ENCODE results near the gene IGSF21. TPM values are rescaled to one million over a fixed set of nuclear protein-coding genes. Genes with fewer than 3 reads are reported as not detected.

The IGSF21 gene
- total RNA-seq, 2 experiments from 2014 or later: not detected

DNA sequence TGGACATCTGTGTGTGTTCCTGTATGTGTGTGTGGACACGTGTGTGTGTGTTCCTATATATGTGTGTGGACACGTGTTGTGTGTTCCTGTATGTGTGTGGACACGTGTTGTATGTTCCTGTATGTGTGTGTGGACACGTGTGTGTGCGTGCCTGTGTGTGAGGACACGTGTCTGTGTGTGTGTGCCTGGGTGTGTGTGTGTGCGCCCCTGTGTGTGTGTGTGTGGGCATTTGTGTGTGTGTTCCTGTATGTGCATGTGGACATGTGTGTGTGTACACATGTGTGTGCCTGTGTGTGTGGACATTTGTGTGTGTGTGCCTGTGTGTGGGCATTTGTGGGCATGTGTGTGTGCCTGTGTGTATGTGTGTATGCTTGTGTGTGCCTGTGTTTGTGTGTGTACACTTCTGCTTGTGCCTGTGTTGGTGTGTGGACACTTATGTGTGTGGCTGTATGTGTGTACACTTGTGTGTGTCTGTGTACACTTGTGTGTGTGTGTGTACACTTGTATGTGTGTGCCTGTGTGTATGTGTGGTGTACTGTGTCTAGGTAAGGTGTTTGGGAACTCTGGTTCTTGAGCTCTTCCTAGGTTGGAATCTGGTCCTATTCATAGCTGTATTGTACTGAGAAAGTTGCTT is 3.7 kb upstream of the IGSF21 start:
- no peak for DNase-seq
- H3K4me1 Mint-ChIP-seq: peaks cover 6% of the 10 kb centered on the region
- H3K4me3 Mint-ChIP-seq: no peak overlapping the region
- no peaks in the 10 kb centered on the region for H3K9me3 Mint-ChIP-seq
- ChIA-PET POLR2A (no interaction called here), CTCF (no interaction called here)
- no peak overlapping the region for H3K27ac Mint-ChIP-seq
- H3K36me3 Mint-ChIP-seq (ENCODE audit: low read depth): no peaks in the 10 kb centered on the region
- peaks cover 33% of the 10 kb centered on the region for H3K27me3 Mint-ChIP-seq

DNA sequence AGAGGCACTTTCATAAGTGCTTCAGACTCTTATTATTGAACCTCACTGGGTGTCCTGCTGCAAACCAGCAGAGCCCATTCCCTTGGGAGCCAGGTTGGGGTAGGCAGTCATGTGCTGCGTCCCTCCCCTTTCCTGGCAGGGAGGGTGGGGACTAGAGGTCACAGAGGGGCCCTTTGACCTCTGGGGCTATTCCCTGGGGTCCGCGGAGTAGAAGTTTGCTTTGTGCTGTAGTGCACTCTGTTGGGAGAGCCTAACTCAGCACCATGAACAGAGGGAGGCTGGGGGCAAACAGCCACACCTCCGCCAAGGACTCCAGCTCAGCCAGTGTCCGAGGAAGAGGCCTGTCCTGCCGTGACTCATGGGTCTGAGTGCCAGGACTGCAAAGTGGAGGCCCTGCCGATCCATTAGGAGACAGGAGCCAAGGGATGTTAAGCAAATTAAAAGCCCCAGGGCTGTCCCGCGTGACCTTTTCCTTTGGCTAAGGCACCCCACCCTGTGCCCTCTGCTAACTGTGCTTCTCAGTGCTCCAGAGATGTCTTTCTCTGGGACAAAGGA is 3.0 kb upstream of the IGSF21 start:
- H3K4me1 Mint-ChIP-seq: peaks cover 6% of the 10 kb centered on the region
- CTCF ChIA-PET: no interaction called here
- no peak overlapping the region for H3K4me3 Mint-ChIP-seq
- no peaks in the 10 kb centered on the region for H3K36me3 Mint-ChIP-seq (ENCODE audit: low read depth)
- no peak overlapping the region for H3K27ac Mint-ChIP-seq
- POLR2A ChIA-PET: no interaction called here
- H3K9me3 Mint-ChIP-seq: no peaks in the 10 kb centered on the region
- peaks cover 38% of the 10 kb centered on the region for H3K27me3 Mint-ChIP-seq
- no peak for DNase-seq

GRCh38 chr1:18105196-18105595 is 2.4 kb upstream of the IGSF21 start:
- ChIA-PET CTCF (no interaction called here), POLR2A (no interaction called here)
- peaks cover 9% of the 10 kb centered on the region for H3K4me1 Mint-ChIP-seq
- no peak overlapping the region for H3K4me3 Mint-ChIP-seq
- no peak for DNase-seq
- no peak overlapping the region for H3K27ac Mint-ChIP-seq
- no peaks in the 10 kb centered on the region for H3K9me3 Mint-ChIP-seq
- H3K27me3 Mint-ChIP-seq: peaks cover 42% of the 10 kb centered on the region
- no peaks in the 10 kb centered on the region for H3K36me3 Mint-ChIP-seq (ENCODE audit: low read depth)

DNA sequence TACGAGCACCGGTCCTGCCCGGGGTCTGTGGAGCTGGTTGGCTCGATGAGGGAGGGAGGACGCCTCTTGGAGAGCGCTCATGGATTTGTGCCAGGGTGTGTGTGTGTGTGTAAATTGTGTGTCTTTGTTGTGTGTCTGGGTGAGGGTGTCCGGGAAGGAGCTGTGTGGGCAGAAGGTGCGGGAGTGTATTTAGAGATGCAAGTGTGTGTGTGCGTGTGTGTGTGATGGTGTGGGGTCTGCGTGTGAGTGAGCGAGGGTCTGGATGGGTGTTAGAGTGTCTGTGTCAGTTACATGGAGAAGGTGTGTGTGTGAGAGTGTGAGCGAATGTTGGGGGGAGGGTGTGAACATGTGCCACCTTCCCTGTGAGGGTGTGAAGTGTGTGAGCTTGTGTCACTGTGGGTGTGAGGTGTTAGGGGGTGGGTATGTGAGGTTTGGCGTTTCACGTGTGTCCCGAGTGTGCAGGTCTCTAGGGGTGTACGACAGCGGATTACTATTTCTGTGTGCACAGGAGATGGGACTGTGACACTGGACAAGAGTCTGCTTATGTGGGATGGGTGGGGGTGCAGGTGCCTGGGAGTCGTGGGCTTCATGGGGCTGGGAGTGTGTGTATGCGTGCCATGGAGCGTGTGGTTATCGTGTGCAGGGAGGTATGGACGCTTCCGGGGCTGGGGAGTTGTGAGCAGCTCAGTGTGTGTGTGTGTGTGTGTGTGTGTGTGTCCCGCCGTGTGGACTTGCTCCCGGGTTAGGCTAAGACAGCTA is 880 bp downstream of the IGSF21 start:
- Mint-ChIP-seq H3K27me3 (peaks cover 67% of the 10 kb centered on the region), H3K36me3 (ENCODE audit: low read depth) (no peaks in the 10 kb centered on the region), H3K4me3 (no peak overlapping the region), H3K27ac (peak overlapping the region; percentile 22), H3K9me3 (no peaks in the 10 kb centered on the region), H3K4me1 (peaks cover 9% of the 10 kb centered on the region)
- no peak for DNase-seq
- CTCF ChIA-PET: no interaction called here
- POLR2A ChIA-PET: no interaction called here

- Mint-ChIP-seq H3K27ac (no peak overlapping the region), H3K4me1 (peaks cover 9% of the 10 kb centered on the region), H3K4me3 (no peak overlapping the region), H3K27me3 (peaks cover 64% of the 10 kb centered on the region), H3K9me3 (no peaks in the 10 kb centered on the region), H3K36me3 (ENCODE audit: low read depth) (no peaks in the 10 kb centered on the region)
- ChIA-PET CTCF (no interaction called here), POLR2A (no interaction called here)
- no peak for DNase-seq
Observed at GRCh38 chr1:18109058-18109755, 1.6 kb downstream of the IGSF21 start.

DNA sequence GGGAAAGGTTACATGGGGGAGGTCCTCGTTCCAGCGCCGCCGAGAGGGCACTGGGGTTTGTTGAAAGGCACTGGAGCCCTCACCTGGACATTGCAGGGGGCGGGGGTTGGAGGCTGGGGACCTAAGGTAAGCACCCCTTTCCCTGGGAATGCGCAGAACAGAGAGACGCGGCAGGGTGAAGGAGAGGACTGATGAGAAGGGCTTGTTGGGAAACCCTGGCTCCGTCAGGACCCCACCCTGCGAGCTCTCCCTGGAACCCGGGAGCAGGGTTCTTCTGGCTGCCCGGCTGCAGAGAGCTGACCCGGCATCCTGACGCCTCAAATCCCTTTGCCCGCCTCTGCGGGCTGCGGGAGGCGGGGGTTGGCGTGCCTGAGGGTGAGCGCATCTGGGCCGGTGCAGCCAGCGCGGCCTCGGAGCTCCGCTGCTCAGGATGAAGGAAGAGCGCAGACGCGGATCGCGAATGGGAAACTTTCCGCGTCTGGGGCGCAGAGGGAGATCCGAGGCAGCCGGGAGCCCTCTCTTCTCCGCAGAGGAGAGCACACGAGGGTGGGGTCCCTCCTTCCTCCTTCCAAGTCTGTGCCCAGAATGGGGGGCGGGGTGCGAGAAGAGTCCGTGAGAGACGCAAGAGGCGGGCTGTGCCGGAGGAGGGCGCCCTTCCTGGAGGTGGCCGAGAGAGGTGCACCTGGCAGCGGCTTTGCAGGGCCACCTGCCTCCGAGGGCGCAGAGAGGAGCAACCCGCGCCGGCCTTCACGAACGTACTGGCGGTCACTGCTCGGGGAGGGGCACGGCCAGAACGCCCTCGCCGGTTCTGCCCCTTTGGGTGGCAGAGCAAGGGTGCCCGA is 2.4 kb downstream of the IGSF21 start:
- ChIA-PET POLR2A (interaction anchor here (0.6 kb wide), 1 partner anchor 100 kb away, joined by 3 read pairs; no protein-coding TSS in a partner anchor), CTCF (no interaction called here)
- H3K27me3 Mint-ChIP-seq: peaks cover 66% of the 10 kb centered on the region
- no peaks in the 10 kb centered on the region for H3K36me3 Mint-ChIP-seq (ENCODE audit: low read depth)
- H3K9me3 Mint-ChIP-seq: no peaks in the 10 kb centered on the region
- DNase-seq: no peak
- peak overlapping the region; percentile 16 for H3K4me3 Mint-ChIP-seq
- H3K27ac Mint-ChIP-seq: no peak overlapping the region
- H3K4me1 Mint-ChIP-seq: peaks cover 9% of the 10 kb centered on the region

DNA sequence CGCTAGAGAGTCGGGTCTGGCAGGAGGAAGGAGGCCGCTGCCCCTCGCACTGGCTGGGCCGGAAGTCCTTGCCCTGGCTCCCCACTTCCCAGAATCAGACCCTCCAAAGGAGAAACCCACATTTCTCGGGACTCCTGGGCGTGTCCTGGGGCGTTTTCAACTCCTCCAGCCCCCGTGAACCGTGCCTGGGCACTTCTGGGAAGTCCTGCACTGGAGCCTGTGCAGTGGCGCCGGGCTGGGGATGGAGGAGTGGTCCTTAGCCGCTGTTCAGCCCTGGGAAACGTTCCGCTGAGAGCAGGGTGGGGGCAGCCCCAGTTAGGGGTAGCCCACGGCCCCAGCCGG is 3.0 kb downstream of the IGSF21 start:
- H3K4me3 Mint-ChIP-seq: no peak overlapping the region

DNA sequence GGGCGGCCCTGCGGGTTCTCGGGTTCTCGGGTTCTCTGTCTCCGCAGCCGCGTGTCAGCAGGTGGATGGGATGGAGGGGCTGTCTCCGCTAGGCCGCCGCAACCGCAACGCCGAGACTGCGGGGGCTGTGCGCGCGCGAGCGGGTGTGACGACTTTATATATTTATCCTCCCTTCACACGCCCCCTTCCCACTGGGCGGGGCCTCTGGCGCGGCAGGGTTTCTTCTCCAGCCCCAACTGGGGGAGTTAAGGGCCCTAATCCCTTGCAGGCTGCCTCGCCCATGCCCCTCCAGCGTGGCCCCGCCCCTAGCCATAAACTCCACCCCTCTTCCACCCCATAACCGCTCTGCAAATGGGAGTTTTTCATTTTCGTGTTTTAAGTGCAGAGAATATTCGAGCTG is 3.4 kb downstream of the IGSF21 start:
- peaks cover 9% of the 10 kb centered on the region for H3K4me1 Mint-ChIP-seq
- H3K27me3 Mint-ChIP-seq: peaks cover 64% of the 10 kb centered on the region
- ChIA-PET CTCF (no interaction called here), POLR2A (no interaction called here)
- DNase-seq: no peak
- H3K27ac Mint-ChIP-seq: no peak overlapping the region
- H3K9me3 Mint-ChIP-seq: no peaks in the 10 kb centered on the region
- H3K4me3 Mint-ChIP-seq: no peak overlapping the region
- no peaks in the 10 kb centered on the region for H3K36me3 Mint-ChIP-seq (ENCODE audit: low read depth)

More for the DNA sequence above, 3.0 kb downstream of the IGSF21 start:
- H3K27me3 Mint-ChIP-seq: peaks cover 66% of the 10 kb centered on the region
- DNase-seq: no peak
- H3K27ac Mint-ChIP-seq: no peak overlapping the region
- CTCF ChIA-PET: no interaction called here
- H3K9me3 Mint-ChIP-seq: no peaks in the 10 kb centered on the region
- POLR2A ChIA-PET: interaction anchor here (0.6 kb wide), 1 partner anchor 100 kb away, joined by 3 read pairs; no protein-coding TSS in a partner anchor
- H3K36me3 Mint-ChIP-seq (ENCODE audit: low read depth): no peaks in the 10 kb centered on the region
- peaks cover 9% of the 10 kb centered on the region for H3K4me1 Mint-ChIP-seq

GRCh38 chr1:18111605-18112297 is 4.2 kb downstream of the IGSF21 start:
- peaks cover 60% of the 10 kb centered on the region for H3K27me3 Mint-ChIP-seq
- peaks cover 9% of the 10 kb centered on the region for H3K4me1 Mint-ChIP-seq
- CTCF ChIA-PET: interaction anchor here (1.6 kb wide), 1 partner anchor 12 kb away, joined by 3 read pairs; no protein-coding TSS in a partner anchor

GRCh38 chr1:18112611-18113010 is 5.0 kb downstream of the IGSF21 start:
- no peak for DNase-seq
- Mint-ChIP-seq H3K9me3 (no peaks in the 10 kb centered on the region), H3K27me3 (peaks cover 53% of the 10 kb centered on the region), H3K27ac (no peak overlapping the region), H3K36me3 (ENCODE audit: low read depth) (no peaks in the 10 kb centered on the region), H3K4me3 (no peak overlapping the region), H3K4me1 (peaks cover 9% of the 10 kb centered on the region)
- POLR2A ChIA-PET: no interaction called here
- CTCF ChIA-PET: interaction anchor here (1.6 kb wide), 1 partner anchor 12 kb away, joined by 3 read pairs; no protein-coding TSS in a partner anchor

More at GRCh38 chr1:18111605-18112297, 4.2 kb downstream of the IGSF21 start:
- Mint-ChIP-seq H3K36me3 (ENCODE audit: low read depth) (no peaks in the 10 kb centered on the region), H3K9me3 (no peaks in the 10 kb centered on the region), H3K27ac (no peak overlapping the region), H3K4me3 (no peak overlapping the region)
- POLR2A ChIA-PET: no interaction called here
- DNase-seq: no peak

GRCh38 chr1:18114726-18115410 is 7.3 kb downstream of the IGSF21 start:
- Mint-ChIP-seq H3K36me3 (ENCODE audit: low read depth) (no peaks in the 10 kb centered on the region), H3K4me1 (peaks cover 3% of the 10 kb centered on the region), H3K4me3 (no peak overlapping the region), H3K27ac (no peak overlapping the region), H3K27me3 (peaks cover 45% of the 10 kb centered on the region), H3K9me3 (no peaks in the 10 kb centered on the region)
- ChIA-PET CTCF (no interaction called here), POLR2A (no interaction called here)
- DNase-seq: no peak

DNA sequence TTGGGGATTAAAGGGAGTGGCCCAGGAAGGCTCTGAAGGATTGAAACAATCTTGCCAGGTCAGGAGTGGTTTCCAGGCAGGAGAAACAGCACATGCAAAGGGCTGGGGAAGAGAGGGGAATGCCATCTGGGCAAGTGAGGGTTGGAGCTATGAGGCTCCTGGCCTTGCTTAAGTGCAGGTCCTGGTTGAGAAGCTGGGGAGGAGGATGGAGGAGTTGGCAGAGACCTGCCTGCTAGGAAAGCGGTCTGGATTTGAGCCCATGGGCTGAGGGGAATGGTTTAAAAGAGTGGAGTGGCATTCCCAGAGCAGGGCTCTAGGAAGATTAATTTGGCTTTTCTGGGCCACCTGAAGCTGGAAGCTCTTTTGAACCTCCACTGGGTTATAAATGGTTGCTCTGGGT is 9.2 kb downstream of the IGSF21 start:
- H3K9me3 Mint-ChIP-seq: no peaks in the 10 kb centered on the region
- no peak overlapping the region for H3K4me3 Mint-ChIP-seq
- ChIA-PET POLR2A (no interaction called here), CTCF (no interaction called here)
- no peak for DNase-seq
- no peaks in the 10 kb centered on the region for H3K36me3 Mint-ChIP-seq (ENCODE audit: low read depth)
- peaks cover 29% of the 10 kb centered on the region for H3K27me3 Mint-ChIP-seq
- H3K4me1 Mint-ChIP-seq: no peaks in the 10 kb centered on the region
- H3K27ac Mint-ChIP-seq: no peak overlapping the region
